CD4-positive, alpha-beta T cell (primary cell): Measurements from ENCODE around the gene SNRPA. TPM values are rescaled to one million over a fixed set of nuclear protein-coding genes. Genes with fewer than 3 reads are reported as not detected.

Experiments used
- ATAC-seq: fragments of 200-7000 bp; cut with Tn5 transposase; one replicate; pipeline ENCODE4 v1.10.0; 2022; ENCODE audit warnings: mild to moderate bottlenecking; ENCODE audit not compliant: poor library complexity
- CTCF ChIA-PET: fragments of 350-600 bp; sonication (Branson Sonifier 250); formaldehyde crosslinking; loops from one replicate; lab custom pipeline; 2021; ENCODE audit warnings: antibody characterized with exemption, inconsistent platforms; lab: Charles Lee
- POLR2A ChIA-PET: fragments of 350-600 bp; sonication (Branson Sonifier 250); formaldehyde crosslinking; loops from one replicate; lab custom pipeline; 2021; ENCODE audit warnings: antibody characterized with exemption, inconsistent platforms; lab: Charles Lee
- DNase-seq, 14 experiments: peaks; one replicate each; pipeline ENCODE4 v3.0.0-alpha.2; 2013 to 2020; ENCODE audit warnings: mixed read lengths in 2 of 14
- H3K27ac ChIP-seq, 2 donors: one replicate each; pipeline versions ENCODE4 v1.5.1 to v1.7.0; 2013; ENCODE audit warnings: low read length in 2 of 2, low read depth in 1 of 2, mild to moderate bottlenecking in 1 of 2
- H3K27me3 ChIP-seq, 2 experiments: 1 replicate in 1 of 2; 2 replicates in 1 of 2; pipeline versions ENCODE4 v1.6.1 to v1.7.0; 2013; ENCODE audit warnings: low read length in 2 of 2, control low read depth in 1 of 2, mild to moderate bottlenecking in 1 of 2, moderate library complexity in 1 of 2; ENCODE audit not compliant: insufficient read depth in 2 of 2, control insufficient read depth in 1 of 2
- H3K36me3 ChIP-seq: one replicate; pipeline ENCODE4 v1.6.1; 2013; ENCODE audit warnings: low read length, control low read depth; ENCODE audit not compliant: insufficient read depth
- H3K4me1 ChIP-seq: one replicate; pipeline ENCODE4 v1.6.1; 2013; ENCODE audit warnings: low read length, control low read depth; ENCODE audit not compliant: insufficient read depth
- H3K4me3 ChIP-seq: one replicate; pipeline ENCODE4 v1.5.1; 2013; ENCODE audit warnings: mild to moderate bottlenecking, low read length, moderate library complexity
- H3K9me3 ChIP-seq, 2 experiments: 1 replicate in 1 of 2; 2 replicates in 1 of 2; pipeline versions ENCODE4 v1.6.1 to v1.7.0; 2013; ENCODE audit warnings: low read length in 2 of 2, mild to moderate bottlenecking in 2 of 2, control low read depth in 1 of 2, moderate library complexity in 1 of 2; ENCODE audit not compliant: control insufficient read depth in 1 of 2, insufficient read depth in 1 of 2
- H3K27ac Mint-ChIP-seq: one replicate; pipeline ENCODE4 v1.8.0; 2020; ENCODE audit warnings: mixed read lengths
- H3K27me3 Mint-ChIP-seq: one replicate; pipeline ENCODE4 v1.8.0; 2021; ENCODE audit warnings: mixed read lengths
- H3K36me3 Mint-ChIP-seq: one replicate; pipeline ENCODE4 v1.8.0; 2021; ENCODE audit warnings: low read depth, mixed read lengths
- H3K4me1 Mint-ChIP-seq: one replicate; pipeline ENCODE4 v1.8.0; 2021; ENCODE audit warnings: low read depth, mixed read lengths
- H3K4me3 Mint-ChIP-seq: one replicate; pipeline ENCODE4 v1.8.0; 2020; ENCODE audit warnings: mild to moderate bottlenecking, mixed read lengths
- H3K9me3 Mint-ChIP-seq: one replicate; pipeline ENCODE4 v1.8.0; 2020; ENCODE audit warnings: mixed read lengths
- intact Hi-C, 2 experiments: fragments of 100-400 bp; cut with DNase I in 1 of 2; cut with micrococcal nuclease in 1 of 2; formaldehyde crosslinking; loops; one replicate each; pipeline versions ENCODE4 v1.15.1 to v1.9.0; 2023 to 2025; cut with DNase I, micrococcal nuclease
- total RNA-seq, 174 experiments: library from RNA in 2 of 174; stranded (reverse) in 2 of 174; gene quantifications; one replicate each; pipeline ENCODE4 v1.2.3 and lab custom pipeline; 2021 to 2026
- TF ChIP-seq, protein P1 (sequence below): fragments of 200-600 bp; IDR thresholded peaks from one replicate; pipeline ENCODE4 v1.8.0; 2022; ENCODE audit warnings: antibody characterized with exemption, mild to moderate bottlenecking

Gene SNRPA
- total RNA-seq, 2 experiments from 2014 or later = 60.3 to 76.7 TPM

DNA sequence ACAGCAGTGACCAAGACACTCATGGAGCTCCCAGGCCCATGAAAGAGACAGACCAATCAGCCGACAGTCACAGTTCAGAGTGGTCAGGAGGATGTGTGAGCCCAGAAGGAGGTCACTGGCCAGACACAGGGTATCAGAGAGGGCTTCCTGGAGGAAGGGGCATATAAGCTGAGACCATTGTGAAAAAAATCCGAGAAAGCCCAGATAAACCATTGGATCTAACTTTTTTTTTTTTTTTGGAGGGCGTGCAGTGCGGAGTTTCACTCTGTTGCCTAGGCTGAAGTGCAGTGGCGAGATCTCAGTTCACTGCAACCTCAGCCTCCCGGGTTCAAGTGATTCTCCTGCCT lies 29.9 kb upstream of the SNRPA start:
- no peak for DNase-seq
- Histone ChIP-seq H3K4me3 (no peak overlapping the region), H3K36me3 (peaks cover 13% of the 10 kb centered on the region), H3K4me1 (peaks cover 46% of the 10 kb centered on the region), H3K27ac (no peak overlapping the region), H3K27me3 (no peaks in the 10 kb centered on the region), H3K9me3 (no peaks in the 10 kb centered on the region)
- Mint-ChIP-seq H3K4me1 (peaks cover 50% of the 10 kb centered on the region), H3K27ac (peak overlapping the region; percentile 36), H3K27me3 (no peaks in the 10 kb centered on the region), H3K36me3 (peaks cover 50% of the 10 kb centered on the region), H3K4me3 (peak overlapping the region; percentile 67), H3K9me3 (no peaks in the 10 kb centered on the region)
- ChIA-PET CTCF (no interaction called here), POLR2A (no interaction called here)
- no peak for ATAC-seq
- intact Hi-C loops = no loop called here
- TF ChIP-seq, protein P1, sequence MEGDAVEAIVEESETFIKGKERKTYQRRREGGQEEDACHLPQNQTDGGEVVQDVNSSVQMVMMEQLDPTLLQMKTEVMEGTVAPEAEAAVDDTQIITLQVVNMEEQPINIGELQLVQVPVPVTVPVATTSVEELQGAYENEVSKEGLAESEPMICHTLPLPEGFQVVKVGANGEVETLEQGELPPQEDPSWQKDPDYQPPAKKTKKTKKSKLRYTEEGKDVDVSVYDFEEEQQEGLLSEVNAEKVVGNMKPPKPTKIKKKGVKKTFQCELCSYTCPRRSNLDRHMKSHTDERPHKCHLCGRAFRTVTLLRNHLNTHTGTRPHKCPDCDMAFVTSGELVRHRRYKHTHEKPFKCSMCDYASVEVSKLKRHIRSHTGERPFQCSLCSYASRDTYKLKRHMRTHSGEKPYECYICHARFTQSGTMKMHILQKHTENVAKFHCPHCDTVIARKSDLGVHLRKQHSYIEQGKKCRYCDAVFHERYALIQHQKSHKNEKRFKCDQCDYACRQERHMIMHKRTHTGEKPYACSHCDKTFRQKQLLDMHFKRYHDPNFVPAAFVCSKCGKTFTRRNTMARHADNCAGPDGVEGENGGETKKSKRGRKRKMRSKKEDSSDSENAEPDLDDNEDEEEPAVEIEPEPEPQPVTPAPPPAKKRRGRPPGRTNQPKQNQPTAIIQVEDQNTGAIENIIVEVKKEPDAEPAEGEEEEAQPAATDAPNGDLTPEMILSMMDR = no peak

DNA sequence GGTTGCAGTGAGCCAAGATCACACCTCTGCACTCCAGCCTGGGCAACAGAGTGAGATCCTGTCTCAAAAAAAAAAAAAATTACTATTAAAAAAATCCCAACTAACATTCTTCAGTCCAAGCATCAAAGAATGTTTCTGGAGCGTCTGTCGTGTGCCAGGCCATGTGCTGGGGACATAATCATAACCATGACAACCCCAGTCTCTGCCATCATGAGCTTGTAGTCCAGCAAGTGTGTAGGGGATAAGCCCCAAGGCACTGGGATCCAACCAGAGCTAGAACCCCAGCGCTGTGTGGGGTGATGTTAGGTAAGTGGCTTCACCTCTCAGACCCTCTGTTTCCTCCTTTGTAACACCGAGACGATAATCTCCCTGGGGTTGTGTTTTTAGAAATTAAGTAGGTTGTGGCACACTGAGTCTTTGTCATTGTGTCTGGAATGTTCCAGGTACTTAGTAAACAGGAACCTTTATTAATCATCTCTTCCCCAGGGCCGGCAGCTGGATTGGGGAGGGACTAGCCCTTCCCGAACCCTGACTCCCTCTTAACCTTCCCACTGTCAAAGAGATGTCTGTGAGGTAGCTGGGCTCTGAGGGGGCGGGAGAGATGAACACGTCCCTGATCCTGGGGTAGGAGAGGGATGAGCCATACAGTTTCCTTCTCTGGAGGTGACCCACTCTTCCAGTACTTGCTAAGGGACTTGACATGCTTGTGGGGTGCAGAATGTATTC lies 28.9 kb upstream of the SNRPA start:
- Mint-ChIP-seq H3K4me1 (peaks cover 41% of the 10 kb centered on the region), H3K9me3 (no peaks in the 10 kb centered on the region), H3K27me3 (no peaks in the 10 kb centered on the region), H3K27ac (no peak overlapping the region), H3K4me3 (no peak overlapping the region), H3K36me3 (peaks cover 49% of the 10 kb centered on the region)
- TF ChIP-seq, protein P1 = no peak
- no peak overlapping the region for H3K4me3 ChIP-seq
- CTCF ChIA-PET = interaction anchor here (0.8 to 0.9 kb wide), 2 partner anchors 59 to 85 kb away, joined by 3 to 4 read pairs; no protein-coding TSS in a partner anchor
- intact Hi-C loops = no loop called here
- peaks cover 17% of the 10 kb centered on the region for H3K36me3 ChIP-seq
- POLR2A ChIA-PET = interaction anchor here (1.7 kb wide), 1 partner anchor 29 kb away, joined by 9 read pairs; the partner anchor contains the start of genes ACTMAP and SNRPA
- DNase-seq (no peak), ATAC-seq (no peak)
- H3K27me3 ChIP-seq = no peaks in the 10 kb centered on the region
- H3K9me3 ChIP-seq = no peaks in the 10 kb centered on the region
- H3K27ac ChIP-seq = no peak overlapping the region
- peaks cover 40% of the 10 kb centered on the region for H3K4me1 ChIP-seq

DNA sequence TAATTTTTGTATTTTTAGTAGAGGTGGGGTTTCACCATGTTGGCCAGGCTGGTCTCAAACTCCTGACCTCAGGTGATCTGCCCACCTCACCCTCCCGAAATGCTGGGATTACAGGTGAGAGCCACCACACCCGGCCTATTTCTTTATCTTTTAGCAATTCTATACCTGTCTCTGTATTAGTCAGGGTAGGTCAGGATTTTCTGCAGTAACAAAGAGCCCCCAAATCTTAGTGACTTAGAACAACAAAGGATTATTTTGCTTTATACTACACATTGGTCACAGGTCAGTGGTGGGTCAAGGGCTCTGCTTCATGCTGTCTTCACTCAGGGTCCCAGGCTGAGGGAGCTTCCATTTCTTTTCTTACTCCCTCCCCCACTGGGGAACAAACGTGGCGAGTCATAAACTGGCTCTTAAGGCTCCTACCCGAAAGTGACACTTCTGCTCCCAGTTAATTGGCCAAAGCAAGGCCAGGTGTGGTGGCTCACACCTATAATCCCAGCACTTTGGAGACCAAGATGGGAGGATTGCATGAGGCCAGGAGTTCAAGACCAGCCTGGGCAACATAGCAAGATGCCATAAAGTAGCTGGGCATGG lies 27.2 kb upstream of the SNRPA start:
- Mint-ChIP-seq H3K27me3 (no peaks in the 10 kb centered on the region), H3K27ac (no peak overlapping the region), H3K36me3 (peaks cover 62% of the 10 kb centered on the region), H3K4me1 (peaks cover 29% of the 10 kb centered on the region), H3K9me3 (no peaks in the 10 kb centered on the region), H3K4me3 (no peak overlapping the region)
- no peak for ATAC-seq
- no peak overlapping the region for H3K27ac ChIP-seq
- peaks cover 0 to 3% of the 10 kb centered on the region in 2 experiments for H3K9me3 ChIP-seq
- CTCF ChIA-PET = no interaction called here
- intact Hi-C loops = no loop called here
- H3K27me3 ChIP-seq = no peaks in the 10 kb centered on the region
- TF ChIP-seq, protein P1 = no peak
- H3K4me1 ChIP-seq = peaks cover 24% of the 10 kb centered on the region
- POLR2A ChIA-PET = no interaction called here
- no peak for DNase-seq
- no peak overlapping the region for H3K4me3 ChIP-seq
- H3K36me3 ChIP-seq = peaks cover 26% of the 10 kb centered on the region
